Gastrocnemius medialis (tissue), 4 donors: ENCODE results near the gene NFKBIE. TPM values are rescaled to one million over a fixed set of nuclear protein-coding genes. Genes with fewer than 3 reads are reported as not detected.
A peak's percentile ranks its signal among the peaks of the same experiment; 100 is the strongest.

Source experiments
- ATAC-seq, 2 donors: fragments of 150-250 bp; one replicate each; pipeline ENCODE4 v1.9.1; 2016
- DNase-seq, 2 donors: peaks; one replicate each; pipeline ENCODE4 v3.0.0-alpha.2; 2019
- H3K27ac ChIP-seq, 4 donors: fragments of 200-600 bp; sonication (generic); 1 replicate in 1 of 4; 2 replicates in 3 of 4; pipeline ENCODE4 v1.5.1; 2016 to 2018; ENCODE audit warnings: mild to moderate bottlenecking in 2 of 4, moderate library complexity in 1 of 4
- H3K27me3 ChIP-seq, 3 donors: fragments of 200-600 bp; sonication (generic) in 2 of 3; 1 replicate in 1 of 3; 2 replicates in 2 of 3; pipeline versions ENCODE4 v1.5.1 to v1.6.0; 2016 to 2019; ENCODE audit warnings: mild to moderate bottlenecking in 1 of 3, moderate library complexity in 1 of 3
- H3K36me3 ChIP-seq, 2 donors: fragments of 200-600 bp; sonication (generic) in 1 of 2; one replicate each; pipeline ENCODE4 v1.5.1; 2017 to 2018
- H3K4me1 ChIP-seq, 2 donors: fragments of 200-600 bp; sonication (generic) in 1 of 2; one replicate each; pipeline ENCODE4 v1.5.1; 2016 to 2017; ENCODE audit warnings: mild to moderate bottlenecking in 2 of 2
- H3K4me3 ChIP-seq, 4 donors: fragments of 200-600 bp; sonication (generic) in 3 of 4; 1 replicate in 1 of 4; 2 replicates in 3 of 4; pipeline ENCODE4 v1.5.1; 2016 to 2019; ENCODE audit warnings: mild to moderate bottlenecking in 2 of 4
- H3K9me3 ChIP-seq, 3 donors: fragments of 200-600 bp; sonication (generic) in 2 of 3; 1 replicate in 1 of 3; 2 replicates in 2 of 3; pipeline ENCODE4 v1.5.1; 2016 to 2019
- POLR2A ChIP-seq, 2 donors: fragments of 450-650 bp; IDR thresholded peaks; one replicate each; pipeline ENCODE4 v1.6.1; 2017; ENCODE audit warnings: antibody characterized with exemption in 2 of 2, mild to moderate bottlenecking in 2 of 2, moderate library complexity in 2 of 2
- in situ Hi-C, 4 donors: fragments of 200-750 bp; cut with MboI; loops; one replicate each; pipeline versions ENCODE4 v1.15.0 to v1.8.0; 2017; ENCODE audit warnings: low sequenced_read_pairs in 4 of 4
- intact Hi-C: fragments of 100-400 bp; cut with DNase I; formaldehyde crosslinking; loops from one replicate; pipeline ENCODE4 v1.15.1; 2023; ENCODE audit warnings: low total_unique reads
- total RNA-seq, 4 donors: library from RNA; depleted of rRNA; stranded (reverse); fragments of >200 nt; gene quantifications; one replicate each; pipeline versions ENCODE4 v1.1.0 to v1.2.3, GENCODE V29; 2016
- TF ChIP-seq, protein P1 (sequence below), 5 experiments: fragments of 450-650 bp in 3 of 5; fragments of 200-600 bp in 2 of 5; sonication (generic) in 2 of 5; IDR thresholded peaks in 4 of 5; conservative IDR thresholded peaks in 1 of 5; 1 replicate in 4 of 5; 2 replicates in 1 of 5; pipeline ENCODE4 v1.5.1; 2016 to 2019; ENCODE audit warnings: antibody characterized with exemption in 5 of 5, mild to moderate bottlenecking in 3 of 5, moderate library complexity in 3 of 5

NFKBIE gene
- total RNA-seq, 4 donors from 2014 or later = 4.1 to 11.1 (median 10.0) TPM

DNA sequence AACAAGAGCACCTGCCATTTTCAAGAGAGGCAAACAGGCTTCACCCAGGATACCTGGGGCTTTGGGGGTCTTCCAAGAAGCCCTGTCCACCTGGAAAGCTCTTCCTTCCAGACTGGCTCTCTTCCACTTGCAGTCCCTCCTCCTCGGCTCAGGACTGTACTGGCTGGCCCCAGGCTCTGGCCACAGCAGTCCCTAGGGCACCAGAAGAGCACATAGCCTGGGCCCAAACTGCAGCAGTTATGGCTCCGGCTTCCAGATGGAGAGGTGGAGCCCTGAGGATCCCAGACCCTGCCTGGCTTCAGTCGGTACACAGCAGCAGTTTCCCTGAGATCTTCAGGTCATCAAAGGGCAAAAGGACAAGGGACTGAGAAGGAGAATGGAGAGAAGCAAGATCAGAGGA is 6.4 kb downstream of the NFKBIE start:
- Histone ChIP-seq H3K36me3 (peaks cover 1 to 18% of the 10 kb centered on the region in 2 donors), H3K27me3 (no peaks in the 10 kb centered on the region), H3K27ac (no peak overlapping the region), H3K9me3 (no peaks in the 10 kb centered on the region), H3K4me1 (peaks cover 20 to 22% of the 10 kb centered on the region in 2 donors), H3K4me3 (no peak overlapping the region)
- DNase-seq (no peak), ATAC-seq (no peak)
- in situ Hi-C loops (no loop called here), intact Hi-C loops (no loop called here)
- TF ChIP-seq POLR2A (IDR thresholded peaks at IDR 0.05) = no peak
- TF ChIP-seq, protein P1, sequence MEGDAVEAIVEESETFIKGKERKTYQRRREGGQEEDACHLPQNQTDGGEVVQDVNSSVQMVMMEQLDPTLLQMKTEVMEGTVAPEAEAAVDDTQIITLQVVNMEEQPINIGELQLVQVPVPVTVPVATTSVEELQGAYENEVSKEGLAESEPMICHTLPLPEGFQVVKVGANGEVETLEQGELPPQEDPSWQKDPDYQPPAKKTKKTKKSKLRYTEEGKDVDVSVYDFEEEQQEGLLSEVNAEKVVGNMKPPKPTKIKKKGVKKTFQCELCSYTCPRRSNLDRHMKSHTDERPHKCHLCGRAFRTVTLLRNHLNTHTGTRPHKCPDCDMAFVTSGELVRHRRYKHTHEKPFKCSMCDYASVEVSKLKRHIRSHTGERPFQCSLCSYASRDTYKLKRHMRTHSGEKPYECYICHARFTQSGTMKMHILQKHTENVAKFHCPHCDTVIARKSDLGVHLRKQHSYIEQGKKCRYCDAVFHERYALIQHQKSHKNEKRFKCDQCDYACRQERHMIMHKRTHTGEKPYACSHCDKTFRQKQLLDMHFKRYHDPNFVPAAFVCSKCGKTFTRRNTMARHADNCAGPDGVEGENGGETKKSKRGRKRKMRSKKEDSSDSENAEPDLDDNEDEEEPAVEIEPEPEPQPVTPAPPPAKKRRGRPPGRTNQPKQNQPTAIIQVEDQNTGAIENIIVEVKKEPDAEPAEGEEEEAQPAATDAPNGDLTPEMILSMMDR (IDR thresholded peaks at IDR 0.05 in 4 of 5, conservative IDR thresholded peaks at IDR 0.05 in 1 of 5) = no peak

DNA sequence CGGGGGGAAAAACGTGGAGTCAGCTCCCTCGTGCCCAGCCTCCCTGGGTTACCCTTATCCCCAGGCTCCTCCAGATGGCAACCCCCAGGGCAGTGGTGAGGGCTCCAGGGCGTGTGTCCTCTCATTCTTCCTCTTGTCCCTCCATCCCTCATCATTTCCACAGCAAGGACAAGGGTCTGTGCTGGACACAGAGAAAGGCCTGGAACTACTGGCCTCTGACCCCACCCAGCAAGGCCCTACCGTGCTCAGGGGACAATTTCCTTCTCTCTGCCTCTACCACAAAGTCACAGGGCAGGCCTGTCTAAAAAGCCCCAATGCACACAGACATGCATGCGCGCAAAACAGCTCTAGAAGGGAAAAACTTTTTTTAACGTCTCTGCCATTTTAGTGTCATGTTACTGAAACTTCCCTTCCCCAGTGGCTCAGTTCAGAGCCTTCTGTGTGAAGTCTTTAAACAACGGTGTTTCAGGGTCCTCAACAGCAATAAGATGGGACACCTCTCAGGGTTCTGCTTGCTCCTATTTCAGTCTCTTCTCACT is 7.0 kb downstream of the NFKBIE start:
- in situ Hi-C loops (no loop called here), intact Hi-C loops (no loop called here)
- H3K27ac ChIP-seq = peak overlapping the region in 2 of 4 donors; percentile 91 to 97
- H3K36me3 ChIP-seq = peaks cover 2 to 23% of the 10 kb centered on the region in 2 donors
- DNase-seq (no peak), ATAC-seq (no peak)
- H3K9me3 ChIP-seq = no peaks in the 10 kb centered on the region
- H3K4me3 ChIP-seq = no peak overlapping the region
- no peak for TF ChIP-seq POLR2A (IDR thresholded peaks at IDR 0.05)
- H3K27me3 ChIP-seq = no peaks in the 10 kb centered on the region
- peaks cover 15 to 17% of the 10 kb centered on the region in 2 donors for H3K4me1 ChIP-seq

DNA sequence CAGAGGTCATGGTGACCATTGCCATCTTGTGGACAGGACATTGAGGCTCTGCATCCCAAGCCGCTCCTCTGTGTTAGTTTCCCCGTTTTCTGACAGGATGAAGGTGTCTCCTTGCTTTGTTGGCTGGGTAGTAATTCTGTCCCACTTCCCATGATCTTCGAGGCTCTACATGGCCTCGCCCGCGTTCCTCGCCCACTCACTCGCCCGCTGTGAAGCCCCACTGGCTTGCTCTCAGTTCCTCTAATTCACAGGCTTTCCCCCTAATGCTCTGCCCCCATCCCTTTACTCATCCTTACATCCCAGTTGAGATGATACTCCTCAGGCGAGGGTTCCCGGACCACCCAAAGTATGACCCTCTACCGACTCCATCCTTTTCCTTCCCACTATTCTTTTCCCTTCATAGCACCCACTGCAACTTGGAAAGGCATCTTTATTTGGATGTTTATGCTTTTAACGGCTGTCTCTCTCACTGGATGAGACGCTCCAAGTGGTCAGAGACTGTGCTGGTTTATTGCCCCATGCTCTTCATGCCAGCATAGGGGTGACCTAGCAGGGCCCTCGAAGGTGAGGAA is 7.5 kb downstream of the NFKBIE start:
- ATAC-seq (no peak), DNase-seq (no peak)
- in situ Hi-C loops = no loop called here
- Histone ChIP-seq H3K27ac (peak overlapping the region; percentile 87 to 97 (median 92)), H3K9me3 (no peaks in the 10 kb centered on the region), H3K36me3 (peaks cover 2 to 29% of the 10 kb centered on the region in 2 donors), H3K27me3 (no peaks in the 10 kb centered on the region), H3K4me3 (peak overlapping the region; percentile 77 to 99 (median 88)), H3K4me1 (peaks cover 9 to 12% of the 10 kb centered on the region in 2 donors)
- TF ChIP-seq, protein P1 (IDR thresholded peaks at IDR 0.05 in 4 of 5, conservative IDR thresholded peaks at IDR 0.05 in 1 of 5) = peak in 1 of 5 experiments; percentile 6
- TF ChIP-seq POLR2A (IDR thresholded peaks at IDR 0.05) = no peak
- intact Hi-C loops = loop anchor here (1.0 kb wide), 2 partner anchors 24 to 86 kb away; no protein-coding TSS in a partner anchor

DNA sequence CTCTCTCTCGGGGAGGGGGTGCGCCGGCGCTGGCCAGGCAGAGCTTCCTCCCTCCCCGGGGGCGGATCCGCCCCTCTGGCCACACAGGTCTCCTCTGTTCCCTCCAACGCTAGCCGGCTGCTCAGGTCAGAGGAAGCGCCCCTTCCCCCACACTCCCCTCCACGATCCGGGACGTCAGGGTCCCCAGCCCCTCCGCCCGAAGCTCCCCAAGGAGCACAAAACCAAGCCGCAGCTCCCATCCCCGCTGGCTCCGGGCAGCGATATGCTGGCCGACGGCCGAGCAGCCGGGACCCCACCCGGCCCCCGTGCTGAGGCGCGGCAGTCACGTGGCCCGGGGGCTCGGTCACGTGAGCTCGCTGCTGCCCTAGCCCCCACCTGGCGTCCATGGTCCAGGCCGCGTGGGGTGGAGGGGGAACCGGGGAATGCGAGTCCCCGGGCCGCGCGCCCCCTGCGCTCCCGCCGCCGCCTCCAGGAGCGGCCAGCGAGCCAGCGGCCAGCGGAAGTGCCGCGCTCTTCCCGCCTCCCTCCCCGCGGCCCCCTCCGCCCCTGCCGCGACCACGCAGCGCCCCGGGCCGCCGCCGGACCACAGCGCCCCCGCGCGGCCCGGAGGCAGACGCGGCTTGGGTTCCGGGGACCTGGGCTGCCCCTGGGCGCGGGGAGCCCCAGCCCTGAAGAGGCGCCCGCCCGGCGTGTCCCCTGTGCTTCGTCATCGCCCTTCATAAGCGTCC is 8.2 kb downstream of the NFKBIE start, which contains the start of gene SLC35B2:
TSS of gene SLC35B2 (minus strand) at position 504 of the 728 bp plus-strand sequence. CDS start at position 386, 118 bp downstream.
- peak within 1 kb of the TSS; percentile 87 to 97 (median 92) for H3K27ac ChIP-seq
- DNase-seq (peak in 1 of 2 donors; percentile 58), ATAC-seq (peak; percentile 73 to 81)
- H3K36me3 ChIP-seq = peaks cover 2 to 35% of the 10 kb centered on the region in 2 donors
- peak within 1 kb of the TSS; percentile 77 to 99 (median 88) for H3K4me3 ChIP-seq
- H3K9me3 ChIP-seq = no peaks in the 10 kb centered on the region
- TF ChIP-seq, protein P1 (IDR thresholded peaks at IDR 0.05 in 4 of 5, conservative IDR thresholded peaks at IDR 0.05 in 1 of 5) = peak; percentile 54 to 99 (median 90)
- peak; percentile 75 to 77 for TF ChIP-seq POLR2A (IDR thresholded peaks at IDR 0.05)
- intact Hi-C loops = loop anchor here (1.0 kb wide), 2 partner anchors 23 to 85 kb away; no protein-coding TSS in a partner anchor
- in situ Hi-C loops = no loop called here
- peaks cover 8 to 12% of the 10 kb centered on the region in 2 donors for H3K4me1 ChIP-seq
- no peaks in the 10 kb centered on the region for H3K27me3 ChIP-seq

DNA sequence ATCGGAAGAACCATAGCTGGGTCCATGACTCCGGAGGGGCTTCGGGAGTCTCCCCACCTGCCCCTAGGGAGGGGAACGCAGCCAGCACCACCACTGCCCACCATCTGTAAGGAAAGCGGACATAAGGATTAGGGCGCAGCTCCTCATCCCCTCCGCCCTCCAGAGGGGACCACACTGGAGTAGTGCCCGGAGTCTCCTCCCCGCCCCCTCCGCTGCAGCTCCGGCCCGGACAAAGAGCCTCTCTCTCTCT is 8.7 kb downstream of the NFKBIE start:
- peaks cover 8 to 12% of the 10 kb centered on the region in 2 donors for H3K4me1 ChIP-seq
- in situ Hi-C loops (no loop called here), intact Hi-C loops (loop anchor here (1.0 kb wide), 3 partner anchors 8 to 84 kb away; no protein-coding TSS in a partner anchor)
- DNase-seq (no peak), ATAC-seq (no peak)
- no peaks in the 10 kb centered on the region for H3K27me3 ChIP-seq
- H3K36me3 ChIP-seq = peaks cover 2 to 40% of the 10 kb centered on the region in 2 donors
- H3K27ac ChIP-seq = peak overlapping the region; percentile 87 to 97 (median 92)
- peak overlapping the region; percentile 77 to 99 (median 88) for H3K4me3 ChIP-seq
- TF ChIP-seq, protein P1 (IDR thresholded peaks at IDR 0.05 in 4 of 5, conservative IDR thresholded peaks at IDR 0.05 in 1 of 5) = no peak
- TF ChIP-seq POLR2A (IDR thresholded peaks at IDR 0.05) = no peak
- H3K9me3 ChIP-seq = no peaks in the 10 kb centered on the region
